ENCODE data around the gene FBXL13.

FBXL13 gene

GRCh38 chr7:102895602-102896001 lies 179.0 kb downstream of the FBXL13 start:
- DNase-seq = no peak
- Histone ChIP-seq H3K4me1 (ENCODE audit: control insufficient read depth, insufficient read depth, low read length, poor library complexity, severe bottlenecking) (no peaks in the 10 kb centered on the region), H3K9me3 (ENCODE audit: control insufficient read depth, low read length) (no peaks in the 10 kb centered on the region), H3K27me3 (replicated peaks; ENCODE audit: control insufficient read depth, insufficient read depth, low read length, poor library complexity, severe bottlenecking) (no peaks in the 10 kb centered on the region), H3K36me3 (ENCODE audit: control insufficient read depth, insufficient read depth, low read length) (no peaks in the 10 kb centered on the region), H3K27ac (ENCODE audit: insufficient read depth, low read length, poor library complexity, severe bottlenecking) (no peak overlapping the region), H3K4me3 (ENCODE audit: insufficient read depth, low read depth, low read length, poor library complexity, severe bottlenecking) (no peak overlapping the region)

- Histone ChIP-seq H3K27me3 (replicated peaks; ENCODE audit: control insufficient read depth, insufficient read depth, low read length, poor library complexity, severe bottlenecking) (no peaks in the 10 kb centered on the region), H3K4me3 (ENCODE audit: insufficient read depth, low read depth, low read length, poor library complexity, severe bottlenecking) (no peak overlapping the region), H3K27ac (ENCODE audit: insufficient read depth, low read length, poor library complexity, severe bottlenecking) (no peak overlapping the region), H3K36me3 (ENCODE audit: control insufficient read depth, insufficient read depth, low read length) (no peaks in the 10 kb centered on the region), H3K9me3 (ENCODE audit: control insufficient read depth, low read length) (no peaks in the 10 kb centered on the region), H3K4me1 (ENCODE audit: control insufficient read depth, insufficient read depth, low read length, poor library complexity, severe bottlenecking) (no peaks in the 10 kb centered on the region)
- no peak for DNase-seq
Observed at GRCh38 chr7:102892631-102893278, 181.8 kb downstream of the FBXL13 start.

- no peaks in the 10 kb centered on the region for H3K36me3 ChIP-seq (ENCODE audit: control insufficient read depth, insufficient read depth, low read length)
- DNase-seq = no peak
- no peaks in the 10 kb centered on the region for H3K9me3 ChIP-seq (ENCODE audit: control insufficient read depth, low read length)
- no peaks in the 10 kb centered on the region for H3K27me3 ChIP-seq (replicated peaks; ENCODE audit: control insufficient read depth, insufficient read depth, low read length, poor library complexity, severe bottlenecking)
- H3K4me3 ChIP-seq (ENCODE audit: insufficient read depth, low read depth, low read length, poor library complexity, severe bottlenecking) = no peak overlapping the region
- no peaks in the 10 kb centered on the region for H3K4me1 ChIP-seq (ENCODE audit: control insufficient read depth, insufficient read depth, low read length, poor library complexity, severe bottlenecking)
- H3K27ac ChIP-seq (ENCODE audit: insufficient read depth, low read length, poor library complexity, severe bottlenecking) = no peak overlapping the region
Observed at GRCh38 chr7:102891693-102892261, 182.8 kb downstream of the FBXL13 start.

GRCh38 chr7:102890971-102891692 lies 183.5 kb downstream of the FBXL13 start:
- no peaks in the 10 kb centered on the region for H3K9me3 ChIP-seq (ENCODE audit: control insufficient read depth, low read length)
- H3K4me1 ChIP-seq (ENCODE audit: control insufficient read depth, insufficient read depth, low read length, poor library complexity, severe bottlenecking) = no peaks in the 10 kb centered on the region
- H3K27ac ChIP-seq (ENCODE audit: insufficient read depth, low read length, poor library complexity, severe bottlenecking) = no peak overlapping the region
- H3K4me3 ChIP-seq (ENCODE audit: insufficient read depth, low read depth, low read length, poor library complexity, severe bottlenecking) = no peak overlapping the region
- DNase-seq = no peak
- H3K27me3 ChIP-seq (replicated peaks; ENCODE audit: control insufficient read depth, insufficient read depth, low read length, poor library complexity, severe bottlenecking) = no peaks in the 10 kb centered on the region
- H3K36me3 ChIP-seq (ENCODE audit: control insufficient read depth, insufficient read depth, low read length) = no peaks in the 10 kb centered on the region

GRCh38 chr7:102890292-102890970 lies 184.2 kb downstream of the FBXL13 start:
- no peaks in the 10 kb centered on the region for H3K36me3 ChIP-seq (ENCODE audit: control insufficient read depth, insufficient read depth, low read length)
- H3K27me3 ChIP-seq (replicated peaks; ENCODE audit: control insufficient read depth, insufficient read depth, low read length, poor library complexity, severe bottlenecking) = no peaks in the 10 kb centered on the region
- no peak overlapping the region for H3K27ac ChIP-seq (ENCODE audit: insufficient read depth, low read length, poor library complexity, severe bottlenecking)
- DNase-seq = no peak
- H3K9me3 ChIP-seq (ENCODE audit: control insufficient read depth, low read length) = no peaks in the 10 kb centered on the region
- no peak overlapping the region for H3K4me3 ChIP-seq (ENCODE audit: insufficient read depth, low read depth, low read length, poor library complexity, severe bottlenecking)
- no peaks in the 10 kb centered on the region for H3K4me1 ChIP-seq (ENCODE audit: control insufficient read depth, insufficient read depth, low read length, poor library complexity, severe bottlenecking)

- no peak for DNase-seq
- Histone ChIP-seq H3K9me3 (ENCODE audit: control insufficient read depth, low read length) (no peaks in the 10 kb centered on the region), H3K36me3 (ENCODE audit: control insufficient read depth, insufficient read depth, low read length) (no peaks in the 10 kb centered on the region), H3K4me1 (ENCODE audit: control insufficient read depth, insufficient read depth, low read length, poor library complexity, severe bottlenecking) (no peaks in the 10 kb centered on the region), H3K27ac (ENCODE audit: insufficient read depth, low read length, poor library complexity, severe bottlenecking) (no peak overlapping the region), H3K4me3 (ENCODE audit: insufficient read depth, low read depth, low read length, poor library complexity, severe bottlenecking) (no peak overlapping the region), H3K27me3 (replicated peaks; ENCODE audit: control insufficient read depth, insufficient read depth, low read length, poor library complexity, severe bottlenecking) (no peaks in the 10 kb centered on the region)
Observed at GRCh38 chr7:102889851-102890250, 184.7 kb downstream of the FBXL13 start.

GRCh38 chr7:102888561-102889233 lies 185.9 kb downstream of the FBXL13 start:
- Histone ChIP-seq H3K4me1 (ENCODE audit: control insufficient read depth, insufficient read depth, low read length, poor library complexity, severe bottlenecking) (no peaks in the 10 kb centered on the region), H3K27ac (ENCODE audit: insufficient read depth, low read length, poor library complexity, severe bottlenecking) (no peak overlapping the region), H3K36me3 (ENCODE audit: control insufficient read depth, insufficient read depth, low read length) (no peaks in the 10 kb centered on the region), H3K27me3 (replicated peaks; ENCODE audit: control insufficient read depth, insufficient read depth, low read length, poor library complexity, severe bottlenecking) (no peaks in the 10 kb centered on the region), H3K4me3 (ENCODE audit: insufficient read depth, low read depth, low read length, poor library complexity, severe bottlenecking) (no peak overlapping the region), H3K9me3 (ENCODE audit: control insufficient read depth, low read length) (no peaks in the 10 kb centered on the region)
- DNase-seq = no peak

DNA sequence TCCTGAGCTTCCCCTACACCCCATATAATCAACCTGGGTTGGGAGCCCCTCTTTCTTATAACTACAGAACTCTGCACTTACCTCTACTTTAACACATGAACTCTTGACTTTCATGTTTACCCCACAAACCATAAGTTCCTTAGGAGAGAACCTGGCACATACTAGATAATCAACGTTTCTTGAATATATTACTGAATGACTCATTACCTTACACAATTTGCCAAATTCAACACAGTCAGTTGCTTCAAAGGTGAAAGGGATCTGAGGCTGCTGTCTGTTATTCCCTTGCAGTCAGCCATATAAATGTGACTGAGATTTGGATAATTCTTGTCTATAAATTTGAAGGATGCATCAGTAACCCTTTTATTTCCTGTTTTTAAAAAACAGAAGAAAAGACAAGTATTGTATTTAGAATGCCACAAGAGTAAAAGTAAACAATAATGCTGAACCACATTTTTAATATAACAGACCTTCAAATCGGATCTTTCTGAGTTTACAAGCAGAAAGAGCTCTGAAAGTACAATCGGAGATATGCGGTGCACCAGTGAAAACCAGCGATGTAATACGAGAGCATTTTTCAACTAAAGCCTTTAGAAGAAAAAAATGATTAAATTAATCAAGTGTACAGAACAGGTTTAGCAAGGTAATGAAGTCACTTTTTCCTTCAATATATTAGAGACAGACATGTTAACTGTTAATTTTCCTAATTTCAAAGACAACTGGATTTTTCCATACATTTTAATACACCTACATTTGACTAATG lies 191.3 kb downstream of the FBXL13 start:
- Histone ChIP-seq H3K27me3 (replicated peaks; ENCODE audit: control insufficient read depth, insufficient read depth, low read length, poor library complexity, severe bottlenecking) (no peaks in the 10 kb centered on the region), H3K9me3 (ENCODE audit: control insufficient read depth, low read length) (no peaks in the 10 kb centered on the region), H3K36me3 (ENCODE audit: control insufficient read depth, insufficient read depth, low read length) (no peaks in the 10 kb centered on the region), H3K27ac (ENCODE audit: insufficient read depth, low read length, poor library complexity, severe bottlenecking) (no peak overlapping the region), H3K4me1 (ENCODE audit: control insufficient read depth, insufficient read depth, low read length, poor library complexity, severe bottlenecking) (no peaks in the 10 kb centered on the region), H3K4me3 (ENCODE audit: insufficient read depth, low read depth, low read length, poor library complexity, severe bottlenecking) (no peak overlapping the region)
- DNase-seq = no peak

- Histone ChIP-seq H3K27me3 (replicated peaks; ENCODE audit: control insufficient read depth, insufficient read depth, low read length, poor library complexity, severe bottlenecking) (no peaks in the 10 kb centered on the region), H3K4me3 (ENCODE audit: insufficient read depth, low read depth, low read length, poor library complexity, severe bottlenecking) (no peak overlapping the region), H3K9me3 (ENCODE audit: control insufficient read depth, low read length) (no peaks in the 10 kb centered on the region), H3K27ac (ENCODE audit: insufficient read depth, low read length, poor library complexity, severe bottlenecking) (no peak overlapping the region), H3K4me1 (ENCODE audit: control insufficient read depth, insufficient read depth, low read length, poor library complexity, severe bottlenecking) (no peaks in the 10 kb centered on the region), H3K36me3 (ENCODE audit: control insufficient read depth, insufficient read depth, low read length) (no peaks in the 10 kb centered on the region)
- no peak for DNase-seq
Observed at GRCh38 chr7:102875700-102876295, 198.8 kb downstream of the FBXL13 start.

All from effector memory CD4-positive, alpha-beta T cell (primary cell).